GM04503 (cell line): Measurements from ENCODE around the gene NMNAT1.
"Not testable (repeated sequence)": the region's sequence is repeated elsewhere in the genome, so short reads cannot be mapped to it uniquely, and the experiment has no call there.

Experiments used
- DNase-seq: peaks from one replicate; pipeline ENCODE4 v3.0.0-alpha.2; 2012; ENCODE audit warnings: low read depth

Gene NMNAT1

GRCh38 chr1:10020086-10020485 is 76.8 kb downstream of the NMNAT1 start:
- no peak for DNase-seq

DNA sequence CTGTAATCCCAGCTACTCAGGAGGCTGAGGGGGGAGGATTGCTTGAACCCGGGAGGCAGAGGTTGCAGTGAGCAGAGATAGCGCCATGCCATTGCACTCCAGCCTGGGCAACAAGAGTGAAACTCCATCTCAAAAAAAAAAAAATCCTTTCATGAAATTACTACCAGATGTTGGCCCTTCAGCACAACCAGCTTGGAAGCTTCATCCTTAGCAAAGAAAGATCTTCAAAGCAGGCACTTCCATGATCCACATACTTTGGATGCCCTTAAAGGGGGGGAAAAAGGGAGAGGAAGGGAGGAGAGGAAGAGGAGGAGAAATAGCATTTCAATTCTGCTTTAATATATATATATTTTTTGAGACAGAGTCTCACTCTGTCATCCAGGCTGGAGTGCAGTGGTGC is 77.4 kb downstream of the NMNAT1 start:
- peak; percentile 20 for DNase-seq

- not testable (repeated sequence) for DNase-seq
These were observed 78.7 kb downstream of the NMNAT1 start for GRCh38 chr1:10021992-10022391.

- no peak for DNase-seq
These were observed 79.4 kb downstream of the NMNAT1 start for GRCh38 chr1:10022656-10023055.

DNA sequence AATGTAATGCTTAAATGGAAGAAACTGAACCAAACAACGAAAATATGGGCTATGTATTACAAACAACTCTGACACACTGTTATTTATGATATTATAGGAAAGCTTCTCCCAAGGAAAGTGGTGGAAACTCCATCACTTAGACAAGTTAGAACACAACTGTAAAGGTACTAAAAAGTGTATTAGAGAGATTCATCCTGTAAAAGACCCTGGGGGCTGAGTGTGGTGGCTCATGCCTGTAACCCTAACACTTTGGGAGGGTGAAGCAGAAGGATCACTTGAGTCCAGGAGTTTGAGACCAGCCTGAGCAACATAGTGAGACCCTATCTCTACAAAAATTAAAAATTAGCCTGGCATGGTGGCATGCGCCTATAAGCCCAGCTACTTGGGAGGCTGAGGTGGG is 82.1 kb downstream of the NMNAT1 start:
- no peak for DNase-seq

DNA sequence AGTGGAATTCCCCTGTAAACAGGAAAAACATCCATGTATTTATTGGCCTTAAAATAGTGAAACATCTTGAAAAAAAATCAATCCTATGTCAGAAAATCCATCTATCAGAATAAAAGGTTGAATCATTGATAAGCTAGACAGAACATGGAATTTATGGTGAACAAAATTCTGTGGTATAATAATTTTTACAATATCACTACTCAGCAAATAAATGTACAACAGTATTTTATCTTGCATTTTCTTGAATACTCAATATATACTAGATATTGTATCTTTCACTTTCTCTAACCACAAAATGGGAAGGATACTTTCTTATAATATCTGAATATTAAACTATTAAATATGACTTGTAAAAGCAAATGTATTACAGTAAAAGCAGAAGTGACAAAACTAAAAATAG is 83.8 kb downstream of the NMNAT1 start:
- no peak for DNase-seq

- DNase-seq: not testable (repeated sequence)
These were observed 85.8 kb downstream of the NMNAT1 start for GRCh38 chr1:10028956-10029500.

- DNase-seq: no peak
These were observed 88.2 kb downstream of the NMNAT1 start for GRCh38 chr1:10031461-10031860.

DNA sequence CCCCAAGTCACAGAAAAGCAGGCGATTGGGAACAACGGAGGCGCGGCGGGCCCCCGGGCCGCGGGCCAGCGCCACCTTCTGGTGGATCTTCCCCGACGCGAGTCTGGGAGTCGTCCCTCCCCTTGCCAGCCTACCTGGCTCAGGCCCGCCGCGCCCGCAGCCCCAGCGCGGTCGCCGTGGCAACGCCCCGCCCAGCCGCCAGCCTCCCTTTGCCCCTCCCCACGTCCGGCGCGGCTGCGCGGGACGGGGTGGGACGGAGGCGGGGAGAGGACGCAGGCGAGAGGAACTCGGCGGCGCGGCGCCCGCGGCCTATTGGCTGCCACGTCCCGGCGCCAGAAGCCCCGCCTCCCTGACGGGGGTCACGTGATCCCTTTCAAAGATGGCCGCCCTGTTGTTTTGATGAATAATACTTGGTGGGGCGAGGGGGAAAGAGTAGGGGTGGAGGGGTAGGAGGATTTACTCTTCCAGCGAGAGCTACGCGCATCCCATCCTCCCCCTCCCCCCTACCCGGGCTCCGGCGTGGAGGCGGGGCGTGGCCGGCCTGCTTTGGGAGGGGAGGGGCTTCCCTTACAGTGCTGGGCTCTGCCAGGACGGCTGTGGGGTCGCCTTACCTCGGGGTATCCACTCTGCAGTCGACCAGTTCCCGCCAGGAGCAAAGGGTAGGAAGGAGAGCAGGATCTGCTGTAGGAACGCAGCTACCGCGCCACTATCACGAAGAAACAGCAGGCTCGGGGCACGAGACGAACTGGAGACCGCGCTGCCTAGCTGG is 89.5 kb downstream of the NMNAT1 start, which contains the start of gene UBE4B:
Gene UBE4B, plus strand, starts transcription at position 369 of the 769 bp plus-strand sequence. CDS start 713 bp downstream, outside the sequence.
- DNase-seq: peak; percentile 69

DNA sequence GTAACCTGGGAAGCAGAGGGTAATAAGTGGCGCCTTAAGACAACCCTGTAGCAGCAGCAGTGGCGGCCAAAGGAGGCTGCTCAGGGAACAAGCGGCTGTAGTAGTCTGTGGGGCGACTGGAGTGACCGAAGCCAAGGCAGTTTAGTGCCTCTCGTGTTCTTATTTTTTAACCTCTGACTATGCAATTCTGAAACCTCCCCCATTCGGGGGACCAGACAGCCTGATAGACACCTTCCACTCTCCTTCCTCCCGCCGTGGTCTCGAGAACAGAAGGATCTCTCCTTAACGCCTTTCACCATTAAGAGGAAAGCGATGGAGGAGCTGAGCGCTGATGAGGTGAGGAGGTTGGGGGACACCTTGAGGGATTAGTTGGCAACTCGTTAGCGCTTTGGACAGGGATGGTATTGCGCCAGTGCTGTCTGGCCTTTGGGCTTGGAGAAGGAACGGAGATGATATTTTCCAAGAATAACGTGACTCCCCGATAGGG is 90.1 kb downstream of the NMNAT1 start:
- no peak for DNase-seq
